Heart right ventricle (tissue), 16 donors: ENCODE data around the gene TRPM3. TPM values are rescaled to one million over a fixed set of nuclear protein-coding genes. Genes with fewer than 3 reads are reported as not detected.

Experiments
- ATAC-seq, 8 donors: fragments of 200-7000 bp; cut with Tn5 transposase; one replicate each; pipeline ENCODE4 v1.9.1; 2020; ENCODE audit warnings: mild to moderate bottlenecking in 8 of 8, moderate library complexity in 8 of 8, moderate number of reproducible peaks in 1 of 8
- DNase-seq, 2 donors: peaks; one replicate each; pipeline ENCODE4 v3.0.0-alpha.2; 2020
- H3K27ac ChIP-seq, 10 donors: fragments of 200-600 bp; sonication (generic) in 2 of 10; one replicate each; pipeline versions ENCODE4 v1.5.0 to v1.8.0; 2020 to 2022; ENCODE audit warnings: mild to moderate bottlenecking in 3 of 10
- H3K27me3 ChIP-seq, 7 donors: fragments of 200-600 bp; one replicate each; pipeline ENCODE4 v1.8.0; 2021 to 2022; ENCODE audit warnings: mild to moderate bottlenecking in 2 of 7
- H3K36me3 ChIP-seq, 9 donors: fragments of 200-600 bp; sonication (generic) in 1 of 9; one replicate each; pipeline versions ENCODE4 v1.5.0 to v1.8.0; 2020 to 2022; ENCODE audit warnings: mild to moderate bottlenecking in 2 of 9
- H3K4me1 ChIP-seq, 9 donors: fragments of 200-600 bp; sonication (generic) in 1 of 9; one replicate each; pipeline versions ENCODE4 v1.5.0 to v1.8.0; 2020 to 2022; ENCODE audit warnings: mild to moderate bottlenecking in 4 of 9
- H3K4me3 ChIP-seq, 10 donors: fragments of 200-600 bp; sonication (generic) in 2 of 10; one replicate each; pipeline versions ENCODE4 v1.5.0 to v1.8.0; 2020 to 2022; ENCODE audit warnings: mild to moderate bottlenecking in 7 of 10, moderate library complexity in 2 of 10
- H3K9me3 ChIP-seq, 11 donors: fragments of 200-600 bp in 10 of 11; sonication (generic) in 2 of 11; one replicate each; pipeline versions ENCODE4 v1.5.0 to v1.8.0; 2013 to 2022; ENCODE audit warnings: mild to moderate bottlenecking in 2 of 11, control low read depth in 1 of 11, moderate library complexity in 1 of 11
- CTCF ChIP-seq, 9 donors: fragments of 200-600 bp; sonication (generic) in 2 of 9; IDR thresholded peaks; one replicate each; pipeline versions ENCODE4 v1.5.0 to v1.8.0; 2021 to 2022; ENCODE audit warnings: antibody characterized with exemption in 9 of 9, mild to moderate bottlenecking in 5 of 9, moderate library complexity in 1 of 9
- WGBS, 2 donors: extraction: QIAGEN DNeasy Blood & Tissue Kit; methylation state at CpG; one replicate each; pipeline ENCODE4 v1.1.7; 2013; ENCODE audit warnings: inconsistent platforms in 1 of 2; 5-methylcytosine and 5-hydroxymethylcytosine counted together
- intact Hi-C, 10 donors: fragments of 100-400 bp; cut with DNase I; formaldehyde crosslinking; loops; one replicate each; pipeline versions ENCODE4 v1.11.1 to v1.14.2; 2022
- long read RNA-seq, 3 donors: library from polyadenylated mRNA; unstranded; transcript quantifications; one replicate each; pipeline ENCODE4 v2.0.0, GENCODE V29; 2020 to 2021
- polyA plus RNA-seq, 2 donors: library from polyadenylated mRNA; stranded (reverse); fragments of 200-250 nt; gene quantifications; one replicate each; pipeline ENCODE4 v1.2.3, GENCODE V29; 2013
- total RNA-seq, 10 donors: library from RNA; stranded (reverse); fragmentation: NEBNext Ultra II Directional in 3 of 10; extraction: Animal tissue kit (Norgen Biotek cat#: 25700) in 3 of 10; gene quantifications; one replicate each; pipeline versions ENCODE4 v1.2.1 to v1.2.4, GENCODE V29; 2021 to 2023
- donor health status: Arrhythmogenic right ventricular cardiomyopathy.
- donor health status: ischemic (EF 13 %, LVEDD 7.1; RV severe dilation, severe dysfunction).
- donor health status: healthy with polysubstance abuse.
- donor health status: DM: no; HTN: yes; CAD: no.
- donor health status: DM: no; HTN: no; CAD: no.
- donor health status: ischemic (EF 25% LVEDD 6.9; RV normal size, moderate dysfunction).
- donor health status: ischemic (EF 25% LVEDD 5.7; RV mildly dilated, moderate dysfunction).
- donor health status: healthy.
- donor health status: DM: yes; HTN: yes; CAD: no.
- donor health status: Ischemic cardiomyopathy.
- donor health status: ischemic (EF 35%, LVEDD 5.7; RV mildly dilated, moderate dysfunction).
- donor health status: nonischemic (EF 11% LVEDD 7.7; RV severe dilation, severe dysfunction).
- donor health status: DM: yes; HTN: yes; CAD: no.
- donor health status: PGD.
- donor health status: ischemic (EF 29% LVEDD 5.4; RV normal size, mild dysfunction).
- donor health status: nonischemic (EF 23%, LVEDD 6.1; RV moderate dilation, normal function).

The TRPM3 gene
- total RNA-seq (1 to 10 TPM in 1 of 10 donors, under 1 TPM in 8, not detected in 1; 0.05 to 1.3 (median 0.36) TPM), polyA plus RNA-seq (under 1 TPM; 0.06 to 0.15 TPM)
- long read RNA-seq, donor 1, partial matches to known transcripts, result 0 of 5 reads
- long read RNA-seq, donor 1, other reads (novel, unspliced or antisense), result 5 of 5 reads
- long read RNA-seq, donor 2, partial matches to known transcripts, result 0 of 3 reads
- long read RNA-seq, donor 2, other reads (novel, unspliced or antisense), result 3 of 3 reads
- long read RNA-seq, donor 3, partial matches to known transcripts, result 0 of 6 reads
- long read RNA-seq, donor 3, other reads (novel, unspliced or antisense), result 6 of 6 reads

GRCh38 chr9:71121275-71122021, at the start of gene TRPM3:
Gene TRPM3 (minus strand): TSS chr9:71121621. CDS start chr9:71121354, 267 bp downstream.
- H3K27ac ChIP-seq, result no peak within 1 kb of the TSS
- no peak for TF ChIP-seq CTCF (IDR thresholded peaks at IDR 0.05)
- no peak for DNase-seq
- 1 to 4% methylated on average over 19 of the region's 19 CpGs for WGBS, 2 donors
- peak within 1 kb of the TSS in 1 of 10 donors; percentile 14 for H3K4me3 ChIP-seq
- H3K36me3 ChIP-seq, result no peaks in the 10 kb centered on the region
- peaks cover 0 to 8% (median 0%) of the 10 kb centered on the region in 9 donors for H3K4me1 ChIP-seq
- no peaks in the 10 kb centered on the region for H3K9me3 ChIP-seq
- peaks cover 0 to 60% (median 34%) of the 10 kb centered on the region in 7 donors for H3K27me3 ChIP-seq
- intact Hi-C loops, result loop anchor here in 1 of 10 donors (10.0 kb wide), 1 partner anchor 57 kb away; no protein-coding TSS in a partner anchor
- ATAC-seq, result no peak

GRCh38 chr9:71168418-71168817, 47.0 kb upstream of the TRPM3 start:
- no peaks in the 10 kb centered on the region for H3K27me3 ChIP-seq
- TF ChIP-seq CTCF (IDR thresholded peaks at IDR 0.05), result no peak
- ATAC-seq (no peak), DNase-seq (no peak)
- H3K27ac ChIP-seq, result no peak overlapping the region
- H3K4me3 ChIP-seq, result no peak overlapping the region
- no peaks in the 10 kb centered on the region for H3K36me3 ChIP-seq
- H3K9me3 ChIP-seq, result no peaks in the 10 kb centered on the region
- no peaks in the 10 kb centered on the region for H3K4me1 ChIP-seq
- intact Hi-C loops, result no loop called here

- ATAC-seq (no peak), DNase-seq (no peak)
- H3K27ac ChIP-seq, result no peak overlapping the region
- H3K4me3 ChIP-seq, result no peak overlapping the region
- no peaks in the 10 kb centered on the region for H3K4me1 ChIP-seq
- H3K27me3 ChIP-seq, result no peaks in the 10 kb centered on the region
- TF ChIP-seq CTCF (IDR thresholded peaks at IDR 0.05), result no peak
- WGBS, 2 donors, result 81 to 83% methylated on average over 2 of the region's 2 CpGs
- H3K36me3 ChIP-seq, result no peaks in the 10 kb centered on the region
- H3K9me3 ChIP-seq, result no peaks in the 10 kb centered on the region
- intact Hi-C loops, result no loop called here
Measured at GRCh38 chr9:71162126-71162525, 40.7 kb upstream of the TRPM3 start.

- H3K27me3 ChIP-seq, result no peaks in the 10 kb centered on the region
- no peak for ATAC-seq
- H3K9me3 ChIP-seq, result peaks cover 0 to 2% (median 0%) of the 10 kb centered on the region in 11 donors
- H3K4me3 ChIP-seq, result no peak overlapping the region
- 85 to 91% methylated on average over 1 of the region's 1 CpG for WGBS, 2 donors
- intact Hi-C loops, result no loop called here
- no peak overlapping the region for H3K27ac ChIP-seq
- H3K36me3 ChIP-seq, result no peaks in the 10 kb centered on the region
- TF ChIP-seq CTCF (IDR thresholded peaks at IDR 0.05), result no peak
- H3K4me1 ChIP-seq, result no peaks in the 10 kb centered on the region
- DNase-seq, result no peak
Measured at GRCh38 chr9:71157731-71158130, 36.3 kb upstream of the TRPM3 start.
